Heart left ventricle (tissue), 16 donors: ENCODE measurements around the gene ACOXL. TPM values are rescaled to one million over a fixed set of nuclear protein-coding genes. Genes with fewer than 3 reads are reported as not detected.

Experiments
- ATAC-seq, 4 donors: fragments of 200-7000 bp; cut with Tn5 transposase; one replicate each; pipeline ENCODE4 v1.9.1; 2020 to 2022; ENCODE audit warnings: moderate library complexity in 4 of 4, mild to moderate bottlenecking in 3 of 4, moderate number of reproducible peaks in 1 of 4
- DNase-seq, 5 donors: peaks; one replicate each; pipeline ENCODE4 v3.0.0-alpha.2; 2020
- H3K27ac ChIP-seq, 12 donors: fragments of 200-600 bp; sonication (generic) in 4 of 12; one replicate each; pipeline versions ENCODE4 v1.5.0 to v1.8.0; 2016 to 2022; ENCODE audit warnings: mild to moderate bottlenecking in 2 of 12
- H3K27me3 ChIP-seq, 9 donors: fragments of 200-600 bp; sonication (generic) in 2 of 9; one replicate each; pipeline versions ENCODE4 v1.5.1 to v1.8.0; 2016 to 2022; ENCODE audit warnings: mild to moderate bottlenecking in 3 of 9
- H3K36me3 ChIP-seq, 9 donors: fragments of 200-600 bp; sonication (generic) in 2 of 9; one replicate each; pipeline versions ENCODE4 v1.5.0 to v1.8.0; 2018 to 2022; ENCODE audit warnings: mild to moderate bottlenecking in 2 of 9
- H3K4me1 ChIP-seq, 12 donors: fragments of 200-600 bp; sonication (generic) in 4 of 12; one replicate each; pipeline versions ENCODE4 v1.5.0 to v1.8.0; 2016 to 2022; ENCODE audit warnings: mild to moderate bottlenecking in 3 of 12
- H3K4me3 ChIP-seq, 12 donors: fragments of 200-600 bp; sonication (generic) in 4 of 12; one replicate each; pipeline versions ENCODE4 v1.5.0 to v1.8.0; 2017 to 2022; ENCODE audit warnings: mild to moderate bottlenecking in 9 of 12, moderate library complexity in 4 of 12
- H3K9me3 ChIP-seq, 12 donors: fragments of 200-600 bp; sonication (generic) in 4 of 12; one replicate each; pipeline versions ENCODE4 v1.5.0 to v1.8.0; 2016 to 2022; ENCODE audit warnings: mild to moderate bottlenecking in 1 of 12
- POLR2A ChIP-seq, 2 donors: fragments of 450-650 bp; IDR thresholded peaks; one replicate each; pipeline ENCODE4 v1.6.1; 2017; ENCODE audit warnings: antibody characterized with exemption in 2 of 2, mild to moderate bottlenecking in 2 of 2, moderate library complexity in 2 of 2
- WGBS, 4 donors: extraction: QIAGEN DNeasy Blood & Tissue Kit in 2 of 4; methylation state at CpG; one replicate each; pipeline versions ENCODE4 v1.1.5 to v1.1.7; 2013 to 2018; 5-methylcytosine and 5-hydroxymethylcytosine counted together
- intact Hi-C, 10 donors: fragments of 100-400 bp; cut with DNase I; formaldehyde crosslinking; loops; one replicate each; pipeline versions ENCODE4 v1.11.1 to v1.14.2; 2022
- polyA plus RNA-seq, 2 donors: library from polyadenylated mRNA; stranded (reverse); fragments of 200-250 nt; gene quantifications; one replicate each; pipeline ENCODE4 v1.2.3, GENCODE V29; 2013
- total RNA-seq, 9 donors: library from RNA; depleted of rRNA in 2 of 9; stranded (reverse); fragments of >200 nt in 2 of 9; fragmentation: NEBNext Ultra II Directional in 3 of 9; extraction: Animal tissue kit (Norgen Biotek cat#: 25700) in 3 of 9; gene quantifications; one replicate each; pipeline versions ENCODE4 v1.1.0 to v1.2.4, GENCODE V29; 2016 to 2023
- TF ChIP-seq, protein P1 (sequence below), 12 donors: fragments of 200-600 bp; sonication (generic) in 4 of 12; IDR thresholded peaks; one replicate each; pipeline versions ENCODE4 v1.5.0 to v1.8.0; 2018 to 2022; ENCODE audit warnings: antibody characterized with exemption in 12 of 12, mild to moderate bottlenecking in 5 of 12
- donor health status: ischemic (EF 13 %, LVEDD 7.1; RV severe dilation, severe dysfunction).
- donor health status: healthy with polysubstance abuse.
- donor health status: DM: no; HTN: yes; CAD: no.
- donor health status: DM: no; HTN: no; CAD: no.
- donor health status: ischemic (EF 25% LVEDD 6.9; RV normal size, moderate dysfunction).
- donor health status: ischemic (EF 25% LVEDD 5.7; RV mildly dilated, moderate dysfunction).
- donor health status: healthy.
- donor health status: DM: yes; HTN: yes; CAD: no.
- donor health status: ischemic (EF 35%, LVEDD 5.7; RV mildly dilated, moderate dysfunction).
- donor health status: nonischemic (EF 11% LVEDD 7.7; RV severe dilation, severe dysfunction).
- donor health status: DM: yes; HTN: yes; CAD: no.
- donor health status: PGD.
- donor health status: ischemic (EF 29% LVEDD 5.4; RV normal size, mild dysfunction).
- donor health status: nonischemic (EF 23%, LVEDD 6.1; RV moderate dilation, normal function).

ACOXL gene
- total and polyA plus RNA-seq, 11 donors, result 0.25 TPM; not detected in 10

DNA sequence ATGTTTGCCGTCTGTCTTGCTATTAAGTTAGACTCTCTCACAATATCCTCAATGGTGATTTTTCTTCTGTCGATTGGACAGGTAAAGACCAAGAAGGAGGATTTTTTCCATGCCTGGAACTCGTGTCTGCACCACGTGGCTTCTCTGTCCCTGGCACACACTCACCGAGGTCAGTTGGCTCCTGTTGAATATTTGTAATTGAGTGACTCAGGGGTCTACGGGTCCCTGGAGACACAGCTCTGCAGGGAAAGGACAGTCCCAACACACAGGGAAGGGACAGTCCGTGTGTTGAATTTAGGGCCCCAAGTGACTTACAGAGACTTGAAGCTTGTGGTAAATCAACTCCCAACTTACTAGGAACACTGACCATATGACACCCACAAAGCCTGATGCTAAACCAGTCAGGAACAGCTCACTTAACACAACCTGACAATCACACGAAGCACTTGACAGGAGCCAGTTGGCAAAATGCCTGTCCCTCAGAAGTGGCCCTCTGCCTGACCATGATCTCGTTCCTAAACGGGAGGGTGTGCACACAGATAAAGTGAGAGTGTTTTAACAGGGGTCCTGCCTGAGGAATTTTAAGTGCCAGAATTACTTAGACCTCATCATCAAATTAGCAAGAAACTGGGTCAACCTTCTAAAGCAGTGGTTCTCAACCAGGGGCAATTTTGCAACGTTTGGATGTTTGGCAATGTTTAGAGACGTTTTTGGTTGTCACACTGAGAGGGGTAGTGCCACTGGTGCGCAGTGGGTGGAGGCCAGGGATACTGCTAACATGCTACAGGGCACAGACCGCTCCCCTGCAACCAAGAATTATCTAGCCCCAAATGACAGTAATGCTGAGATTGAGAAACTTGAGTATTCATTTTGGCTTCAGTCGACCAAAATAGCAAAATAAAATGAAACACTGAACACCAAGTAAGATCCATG, 299.4 kb downstream of the ACOXL start:
- TF ChIP-seq, protein P1, sequence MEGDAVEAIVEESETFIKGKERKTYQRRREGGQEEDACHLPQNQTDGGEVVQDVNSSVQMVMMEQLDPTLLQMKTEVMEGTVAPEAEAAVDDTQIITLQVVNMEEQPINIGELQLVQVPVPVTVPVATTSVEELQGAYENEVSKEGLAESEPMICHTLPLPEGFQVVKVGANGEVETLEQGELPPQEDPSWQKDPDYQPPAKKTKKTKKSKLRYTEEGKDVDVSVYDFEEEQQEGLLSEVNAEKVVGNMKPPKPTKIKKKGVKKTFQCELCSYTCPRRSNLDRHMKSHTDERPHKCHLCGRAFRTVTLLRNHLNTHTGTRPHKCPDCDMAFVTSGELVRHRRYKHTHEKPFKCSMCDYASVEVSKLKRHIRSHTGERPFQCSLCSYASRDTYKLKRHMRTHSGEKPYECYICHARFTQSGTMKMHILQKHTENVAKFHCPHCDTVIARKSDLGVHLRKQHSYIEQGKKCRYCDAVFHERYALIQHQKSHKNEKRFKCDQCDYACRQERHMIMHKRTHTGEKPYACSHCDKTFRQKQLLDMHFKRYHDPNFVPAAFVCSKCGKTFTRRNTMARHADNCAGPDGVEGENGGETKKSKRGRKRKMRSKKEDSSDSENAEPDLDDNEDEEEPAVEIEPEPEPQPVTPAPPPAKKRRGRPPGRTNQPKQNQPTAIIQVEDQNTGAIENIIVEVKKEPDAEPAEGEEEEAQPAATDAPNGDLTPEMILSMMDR (IDR thresholded peaks at IDR 0.05), result no peak
- no peak for TF ChIP-seq POLR2A (IDR thresholded peaks at IDR 0.05)
- Histone ChIP-seq H3K9me3 (peaks cover 0 to 4% (median 0%) of the 10 kb centered on the region in 12 donors), H3K4me1 (peaks cover 0 to 24% (median 1%) of the 10 kb centered on the region in 12 donors), H3K36me3 (no peaks in the 10 kb centered on the region), H3K27ac (no peak overlapping the region), H3K4me3 (no peak overlapping the region), H3K27me3 (peaks cover 0 to 4% (median 0%) of the 10 kb centered on the region in 9 donors)
- intact Hi-C loops, result no loop called here
- peak; percentile 40 to 88 (median 84) for ATAC-seq
- DNase-seq, result peak in 2 of 5 donors; percentile 40 to 45
- 40 to 47% (median 43%) methylated on average over 15 of the region's 15 CpGs for WGBS, 4 donors

DNA sequence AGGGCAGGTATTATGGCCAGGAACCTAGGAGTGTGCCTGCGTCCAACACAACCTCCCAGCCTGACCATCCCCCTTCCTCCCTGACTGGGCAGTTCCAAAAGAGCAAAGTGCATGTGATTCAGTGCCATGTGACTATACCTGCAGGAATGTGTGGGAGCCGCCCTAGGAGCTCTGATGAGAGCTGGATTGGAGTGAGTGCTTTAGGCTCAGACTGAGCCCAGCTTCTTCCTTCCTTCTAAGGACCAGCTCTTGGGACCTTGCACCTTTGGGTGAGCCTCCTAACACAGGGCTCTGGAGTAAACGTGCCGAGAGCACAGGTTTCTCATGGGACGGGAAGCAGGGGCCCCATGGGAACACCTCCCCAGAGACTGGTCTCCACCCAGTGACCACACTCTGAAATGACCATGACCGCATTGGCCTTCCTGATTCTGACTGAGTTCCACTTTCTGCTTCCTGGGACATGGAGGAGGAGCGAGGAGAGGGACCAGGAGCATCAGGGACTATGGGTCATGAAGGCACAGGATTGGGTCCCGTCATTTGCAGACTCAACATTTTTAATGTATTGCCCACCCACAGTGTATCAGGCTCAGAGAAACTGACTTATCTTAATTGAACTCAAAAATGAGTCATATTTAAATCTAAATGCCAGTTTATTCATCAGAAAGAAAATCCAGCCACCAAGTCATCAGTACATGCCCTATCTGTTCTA, 300.5 kb downstream of the ACOXL start:
- peaks cover 0 to 24% (median 1%) of the 10 kb centered on the region in 12 donors for H3K4me1 ChIP-seq
- H3K4me3 ChIP-seq, result no peak overlapping the region
- TF ChIP-seq, protein P1 (IDR thresholded peaks at IDR 0.05), result no peak
- TF ChIP-seq POLR2A (IDR thresholded peaks at IDR 0.05), result no peak
- H3K27ac ChIP-seq, result no peak overlapping the region
- H3K27me3 ChIP-seq, result peaks cover 0 to 6% (median 0%) of the 10 kb centered on the region in 9 donors
- intact Hi-C loops, result no loop called here
- DNase-seq (no peak), ATAC-seq (peak in 3 of 4 donors; percentile 23 to 33 (median 26))
- peaks cover 0 to 4% (median 0%) of the 10 kb centered on the region in 12 donors for H3K9me3 ChIP-seq
- 78 to 84% (median 80%) methylated on average over 8 of the region's 8 CpGs for WGBS, 4 donors
- no peaks in the 10 kb centered on the region for H3K36me3 ChIP-seq

DNA sequence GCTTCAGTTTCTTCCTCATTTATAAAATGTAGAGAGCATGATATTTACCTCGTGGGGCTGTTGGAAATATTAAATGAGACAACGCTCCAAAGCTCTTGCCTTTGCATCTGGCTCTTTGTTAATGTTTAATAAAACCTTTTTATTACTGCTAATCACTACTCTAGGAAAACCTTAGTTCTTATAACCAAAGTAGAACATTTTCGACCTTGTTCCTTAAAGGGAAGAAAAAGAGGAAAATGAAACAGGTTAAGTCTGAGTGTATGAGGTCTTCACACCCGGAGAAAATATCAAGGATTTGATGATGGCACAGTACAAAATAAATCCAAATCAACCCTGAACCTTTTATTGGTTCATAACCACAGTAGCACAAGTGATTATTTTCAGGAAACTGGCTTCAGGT, 301.8 kb downstream of the ACOXL start:
- H3K36me3 ChIP-seq, result no peaks in the 10 kb centered on the region
- H3K4me3 ChIP-seq, result no peak overlapping the region
- DNase-seq (no peak), ATAC-seq (no peak)
- H3K4me1 ChIP-seq, result peaks cover 0 to 22% (median 1%) of the 10 kb centered on the region in 12 donors
- H3K9me3 ChIP-seq, result no peaks in the 10 kb centered on the region
- no peak overlapping the region for H3K27ac ChIP-seq
- 81 to 85% (median 84%) methylated on average over 4 of the region's 4 CpGs for WGBS, 4 donors
- intact Hi-C loops, result no loop called here
- peaks cover 0 to 6% (median 0%) of the 10 kb centered on the region in 9 donors for H3K27me3 ChIP-seq
- TF ChIP-seq POLR2A (IDR thresholded peaks at IDR 0.05), result no peak
- TF ChIP-seq, protein P1 (IDR thresholded peaks at IDR 0.05), result no peak

DNA sequence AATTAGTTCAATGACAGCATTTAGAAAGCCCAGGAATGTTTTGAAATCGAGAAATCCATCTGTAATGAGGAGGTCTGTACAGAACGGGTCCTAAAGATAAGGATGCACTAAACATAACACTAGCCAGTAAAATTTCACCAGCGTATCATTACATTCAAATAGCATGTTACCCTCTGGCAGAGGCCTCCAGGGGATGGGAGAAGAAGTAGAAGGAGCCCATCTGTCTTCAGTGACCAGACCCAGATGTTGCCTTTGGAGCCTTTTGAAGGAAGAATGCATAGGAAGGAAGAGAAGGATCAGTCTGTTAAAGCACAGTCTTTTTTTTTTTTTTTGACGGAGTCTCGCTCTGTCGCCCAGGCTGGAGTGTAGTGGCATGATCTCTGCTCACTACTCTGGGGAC, 302.2 kb downstream of the ACOXL start:
- 61 to 78% (median 70%) methylated on average over 6 of the region's 6 CpGs for WGBS, 4 donors
- intact Hi-C loops, result no loop called here
- DNase-seq, result no peak
- H3K4me1 ChIP-seq, result peaks cover 0 to 17% (median 1%) of the 10 kb centered on the region in 12 donors
- H3K27me3 ChIP-seq, result peaks cover 0 to 6% (median 0%) of the 10 kb centered on the region in 9 donors
- no peaks in the 10 kb centered on the region for H3K9me3 ChIP-seq
- TF ChIP-seq POLR2A (IDR thresholded peaks at IDR 0.05), result no peak
- TF ChIP-seq, protein P1 (IDR thresholded peaks at IDR 0.05), result no peak
- H3K27ac ChIP-seq, result no peak overlapping the region
- H3K4me3 ChIP-seq, result no peak overlapping the region
- H3K36me3 ChIP-seq, result no peaks in the 10 kb centered on the region
- no peak for ATAC-seq
